H1 (cell line): ENCODE results near the gene SLC12A4. TPM values are rescaled to one million over a fixed set of nuclear protein-coding genes. Genes with fewer than 3 reads are reported as not detected.

ENCODE experiments used
- CTCF ChIA-PET: fragments of 300-600 bp; sonication (Branson Sonifier 250); formaldehyde crosslinking; loops from one replicate; lab custom pipeline; 2021; ENCODE audit not compliant: partially characterized antibody; lab: Charles Lee
- POLR2A ChIA-PET: fragments of 300-600 bp; sonication (Branson Sonifier 250); formaldehyde crosslinking; loops from one replicate; lab custom pipeline; 2021; ENCODE audit warnings: inconsistent platforms; ENCODE audit not compliant: partially characterized antibody; lab: Charles Lee
- DNase-seq, 2 experiments: peaks; one replicate each; pipeline versions ENCODE4 v3.0.0 to v3.0.0-alpha.2; 2010 to 2022; ENCODE audit warnings: low spot score in 2 of 2, low read depth in 1 of 2, mixed read lengths in 1 of 2
- FAIRE-seq: peaks from 2 replicates; lab custom pipeline; 2011; peaks lifted over from hg19 to GRCh38; lab: Jason Lieb, UNC
- H2AFZ ChIP-seq: 2 replicates; pipeline ENCODE4 v1.8.1; 2012; ENCODE audit warnings: low read length, inconsistent platforms
- H2AK5ac ChIP-seq: 2 replicates; pipeline ENCODE4 v1.6.1; 2013; ENCODE audit warnings: low read depth, low read length
- H2BK120ac ChIP-seq: replicated peaks from 2 replicates; pipeline ENCODE3; 2013; ENCODE audit warnings: low read depth, low read length, inconsistent platforms
- H2BK12ac ChIP-seq: 2 replicates; pipeline ENCODE4 v1.6.1; 2013; ENCODE audit warnings: low read depth, low read length
- H2BK15ac ChIP-seq: 2 replicates; pipeline ENCODE4 v1.6.1; 2013; ENCODE audit warnings: low read length
- H2BK20ac ChIP-seq: 2 replicates; pipeline ENCODE4 v1.6.1; 2013; ENCODE audit warnings: low read length
- H2BK5ac ChIP-seq: 2 replicates; pipeline ENCODE4 v1.6.1; 2013; ENCODE audit warnings: low read depth, low read length
- H3K14ac ChIP-seq: 2 replicates; pipeline ENCODE4 v1.6.1; 2013; ENCODE audit warnings: inconsistent platforms; ENCODE audit not compliant: insufficient read length
- H3K18ac ChIP-seq: 2 replicates; pipeline ENCODE4 v1.6.1; 2013; ENCODE audit warnings: low read length; ENCODE audit errors: extremely low read depth
- H3K23ac ChIP-seq: 2 replicates; pipeline ENCODE4 v1.6.1; 2013; ENCODE audit warnings: inconsistent platforms; ENCODE audit not compliant: insufficient read length
- H3K23me2 ChIP-seq: 2 replicates; pipeline ENCODE4 v1.6.1; 2013; ENCODE audit warnings: low read depth, low read length
- H3K27ac ChIP-seq: 2 replicates; pipeline ENCODE4 v1.6.1; 2011; ENCODE audit warnings: low read depth, low read length, inconsistent platforms
- H3K27me3 ChIP-seq, 4 experiments: replicated peaks in 1 of 4; 1 replicate in 1 of 4; 2 replicates in 3 of 4; pipeline versions ENCODE4 v1.6.1 to v1.8.1; 2011 to 2013; ENCODE audit warnings: low read length in 3 of 4, mild to moderate bottlenecking in 3 of 4, inconsistent platforms in 2 of 4, mixed read lengths in 2 of 4, moderate library complexity in 1 of 4; ENCODE audit not compliant: control insufficient read depth in 3 of 4, insufficient read depth in 3 of 4; ENCODE audit errors: extremely low read depth in 1 of 4
- H3K36me3 ChIP-seq, 4 experiments: 2 replicates each; pipeline versions ENCODE4 v1.6.1 to v1.8.1; 2011 to 2013; ENCODE audit warnings: mild to moderate bottlenecking in 4 of 4, low read length in 3 of 4, moderate library complexity in 2 of 4, control low read depth in 1 of 4, inconsistent platforms in 1 of 4; ENCODE audit not compliant: insufficient read depth in 4 of 4, control insufficient read depth in 2 of 4
- H3K4ac ChIP-seq: replicated peaks from 2 replicates; pipeline ENCODE3; 2013; ENCODE audit warnings: low read length, low read depth, mixed read lengths, inconsistent platforms; ENCODE audit not compliant: insufficient read length
- H3K4me1 ChIP-seq, 4 experiments: replicated peaks in 1 of 4; 1 replicate in 1 of 4; 2 replicates in 3 of 4; pipeline versions ENCODE4 v1.6.1 to v1.8.1; 2011 to 2013; ENCODE audit warnings: low read length in 3 of 4, inconsistent platforms in 2 of 4, mixed read lengths in 1 of 4; ENCODE audit not compliant: insufficient read depth in 4 of 4, control insufficient read depth in 3 of 4
- H3K4me2 ChIP-seq, 2 experiments: 2 replicates each; pipeline versions ENCODE4 v1.6.1 to v1.8.1; 2011 to 2013; ENCODE audit warnings: low read depth in 2 of 2, low read length in 2 of 2, control low read depth in 1 of 2, inconsistent platforms in 1 of 2, mild to moderate bottlenecking in 1 of 2; ENCODE audit not compliant: insufficient read depth in 1 of 2
- H3K4me3 ChIP-seq, 4 experiments: fragments of 200-600, 300-600 bp in 1 of 4; sonication (generic), shearing (Covaris generic), sonication (Bioruptor Twin) in 1 of 4; 2 replicates each; pipeline versions ENCODE4 v1.5.1 to v1.8.1; 2011 to 2016; ENCODE audit warnings: low read length in 4 of 4, low read depth in 3 of 4, control low read depth in 2 of 4, inconsistent platforms in 2 of 4, mild to moderate bottlenecking in 2 of 4, mixed read lengths in 1 of 4, moderate library complexity in 1 of 4; ENCODE audit not compliant: insufficient read depth in 2 of 4; ENCODE audit errors: extremely low read depth in 1 of 4
- H3K56ac ChIP-seq: replicated peaks from 2 replicates; pipeline ENCODE3; 2013; ENCODE audit warnings: low read depth, mild to moderate bottlenecking, mixed read lengths, low read length, inconsistent platforms; ENCODE audit not compliant: insufficient read length
- H3K79me1 ChIP-seq: 2 replicates; pipeline ENCODE4 v1.6.1; 2013; ENCODE audit warnings: low read depth, low read length, control low read depth
- H3K79me2 ChIP-seq, 2 experiments: 2 replicates each; pipeline versions ENCODE4 v1.6.1 to v1.8.1; 2012 to 2013; ENCODE audit warnings: low read length in 2 of 2, mild to moderate bottlenecking in 2 of 2, inconsistent platforms in 1 of 2; ENCODE audit not compliant: insufficient read depth in 2 of 2, control insufficient read depth in 1 of 2
- H3K9ac ChIP-seq, 4 experiments: replicated peaks in 1 of 4; 1 replicate in 1 of 4; 2 replicates in 3 of 4; pipeline versions ENCODE4 v1.6.1 to v1.8.1; 2011 to 2013; ENCODE audit warnings: low read depth in 3 of 4, low read length in 3 of 4, control low read depth in 2 of 4, mild to moderate bottlenecking in 2 of 4, moderate library complexity in 2 of 4, inconsistent platforms in 1 of 4; ENCODE audit errors: extremely low read depth in 1 of 4
- H3K9me3 ChIP-seq, 2 experiments: 2 replicates each; pipeline versions ENCODE4 v1.6.1 to v1.8.1; 2012 to 2013; ENCODE audit warnings: mild to moderate bottlenecking in 2 of 2, moderate library complexity in 2 of 2, control low read depth in 1 of 2, inconsistent platforms in 1 of 2, low read depth in 1 of 2, low read length in 1 of 2, mixed read lengths in 1 of 2; ENCODE audit not compliant: insufficient read depth in 2 of 2
- H4K20me1 ChIP-seq, 2 experiments: replicated peaks in 1 of 2; 2 replicates each; pipeline versions ENCODE3 to v1.8.1; 2011 to 2013; ENCODE audit warnings: inconsistent platforms in 2 of 2, low read length in 2 of 2, mild to moderate bottlenecking in 1 of 2; ENCODE audit not compliant: insufficient read depth in 2 of 2, control insufficient read depth in 1 of 2
- H4K5ac ChIP-seq: 2 replicates; pipeline ENCODE4 v1.6.1; 2013; ENCODE audit warnings: low read length, low read depth, mixed read lengths, inconsistent platforms; ENCODE audit not compliant: insufficient read length
- H4K8ac ChIP-seq: 2 replicates; pipeline ENCODE4 v1.8.0; 2013; ENCODE audit warnings: mild to moderate bottlenecking, moderate library complexity, low read length, inconsistent platforms; ENCODE audit not compliant: insufficient read depth; ENCODE audit errors: extremely low read depth
- H4K91ac ChIP-seq: replicated peaks from 2 replicates; pipeline ENCODE3; 2013; ENCODE audit warnings: low read length, mixed read lengths, inconsistent platforms; ENCODE audit not compliant: insufficient read length
- ASH2L ChIP-seq: fragments of 200-600, 300-600 bp; sonication (generic); IDR thresholded peaks from one replicate; pipeline ENCODE4 v1.7.1; 2017; ENCODE audit warnings: low read length
- BACH1 ChIP-seq: IDR thresholded peaks from 2 replicates; pipeline ENCODE4 v1.6.1; 2012; ENCODE audit warnings: low read length, improper control_type of control experiment
- BRCA1 ChIP-seq: IDR thresholded peaks from 2 replicates; pipeline ENCODE4 v1.6.1; 2012; ENCODE audit warnings: low read depth, low read length, improper control_type of control experiment
- CBX5 ChIP-seq: fragments of 300-800, 300-1000 bp; sonication (generic); IDR thresholded peaks from 2 replicates; pipeline ENCODE4 v1.7.1; 2016; ENCODE audit warnings: antibody characterized with exemption, low read length, low read depth
- KDM4A ChIP-seq: IDR thresholded peaks from one replicate; pipeline ENCODE4 v1.7.1; 2012; ENCODE audit warnings: low read depth, mild to moderate bottlenecking, moderate library complexity, low read length, inconsistent platforms; ENCODE audit not compliant: severe bottlenecking
- POLR2A ChIP-seq, 2 experiments: IDR thresholded peaks; 1 replicate in 1 of 2; 2 replicates in 1 of 2; pipeline ENCODE4 v1.6.1; 2011; ENCODE audit warnings: low read depth in 2 of 2, low read length in 2 of 2, mild to moderate bottlenecking in 2 of 2; ENCODE audit errors: control extremely low read depth in 1 of 2
- SP2 ChIP-seq: IDR thresholded peaks from 2 replicates; pipeline ENCODE4 v1.6.1; 2012; ENCODE audit warnings: mild to moderate bottlenecking, low read length, inconsistent platforms
- TAF7 ChIP-seq: optimal IDR thresholded peaks from 2 replicates; pipeline ENCODE3; 2011; ENCODE audit warnings: low read depth, mild to moderate bottlenecking, inconsistent platforms, low read length, moderate library complexity, borderline replicate concordance
- YY1 ChIP-seq: IDR thresholded peaks from 2 replicates; pipeline ENCODE4 v1.6.1; 2011; ENCODE audit warnings: low read depth, mild to moderate bottlenecking, low read length
- ZNF274 ChIP-seq: IDR thresholded peaks from 2 replicates; pipeline ENCODE4 v1.7.0; 2012; ENCODE audit warnings: low read length, borderline replicate concordance; ENCODE audit errors: extremely low read depth
- WGBS, 2 experiments: shearing (Covaris generic) in 1 of 2; methylation state at CpG; one replicate each; pipeline versions ENCODE4 v1.1.6 to v1.1.7; 2013 to 2015; ENCODE audit warnings: low lambda C conversion rate in 2 of 2, mixed read lengths in 2 of 2, inconsistent platforms in 1 of 2, low coverage in 1 of 2, missing lambda C conversion rate in 1 of 2; ENCODE audit not compliant: insufficient replicate concordance in 2 of 2, insufficient coverage in 1 of 2, insufficient read length in 1 of 2; ENCODE audit errors: extremely low coverage in 1 of 2, missing lambda C conversion rate in 1 of 2; 5-methylcytosine and 5-hydroxymethylcytosine counted together
- polyA plus RNA-seq, 7 experiments: library from polyadenylated mRNA; depleted of rRNA in 3 of 7; stranded (reverse) in 5 of 7; unstranded in 2 of 7; fragments of >200 nt in 5 of 7; fragments of 200-250 nt in 2 of 7; gene quantifications; 1 replicate in 5 of 7; 2 replicates in 1 of 7; 4 replicates in 1 of 7; pipeline versions ENCODE4 v1.2.1 to v1.2.3, GENCODE V29; 2011 to 2013; ENCODE audit warnings: missing spikeins in 2 of 7, mixed read lengths in 2 of 7
- total RNA-seq: library from RNA; stranded (reverse); fragmentation: NEBNext Ultra II Directional; extraction: Animal tissue kit (Norgen Biotek cat#: 25700); gene quantifications from 2 replicates; pipeline ENCODE4 v1.2.1, GENCODE V29; 2021
- TF ChIP-seq, protein P1 (sequence below): IDR thresholded peaks from 2 replicates; pipeline ENCODE4 v1.6.1; 2012; ENCODE audit warnings: inconsistent platforms

The SLC12A4 gene
- total and polyA plus RNA-seq, 2 of the 8 experiments (the other 6 are each of a cell fraction or from before 2014, with no cell fraction given): 41.3 to 49.3 TPM

DNA sequence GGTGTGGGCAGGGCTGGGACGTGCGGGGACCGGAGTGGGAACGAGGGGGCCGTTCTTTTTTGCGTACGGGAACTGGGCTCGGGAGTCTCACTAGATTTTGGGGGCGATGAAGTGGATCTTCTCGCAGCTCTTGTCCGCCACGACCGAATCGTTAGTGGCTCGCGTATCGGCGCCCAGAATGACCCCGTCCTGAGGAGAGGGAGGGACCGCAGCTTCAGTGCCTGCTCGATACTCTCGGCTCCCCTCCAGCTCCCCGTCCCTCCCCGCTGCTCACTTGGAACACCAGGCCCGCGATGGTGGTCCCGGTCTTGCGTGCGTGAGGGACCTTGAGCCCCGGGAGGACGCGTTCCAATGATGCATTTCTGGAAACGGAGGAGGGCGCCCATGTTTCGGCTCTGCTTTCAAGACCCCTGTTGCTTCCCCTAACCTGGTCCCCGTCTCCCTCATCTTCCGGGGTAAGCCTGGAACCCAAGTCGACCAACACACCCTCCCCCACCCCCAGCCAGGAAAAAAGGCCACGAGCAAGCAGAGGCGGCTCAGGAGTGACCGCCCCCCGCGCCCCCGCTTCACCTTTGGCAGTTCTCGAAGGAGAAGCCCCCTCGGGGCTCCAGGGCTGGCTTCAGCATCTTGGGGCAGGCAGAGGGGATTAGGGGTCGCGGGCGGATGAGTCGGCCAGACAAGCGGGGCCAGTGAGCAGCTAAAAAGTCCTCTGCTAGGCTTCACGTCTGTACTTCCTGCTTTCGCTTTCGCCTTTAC, 32.1 kb downstream of the SLC12A4 start, which contains the start of gene PSMB10:
TSS of gene PSMB10 (minus strand) at position 727 of the 756 bp plus-strand sequence. CDS start at position 626, 101 bp downstream.
- peaks cover 4% of the 10 kb centered on the region; the same call in 1 of the 2 replicates for H3K79me1 ChIP-seq
- peak within 1 kb of the TSS; percentile 37; the same call in 1 of the 2 replicates for H2AFZ ChIP-seq
- no peak within 1 kb of the TSS for H3K23ac ChIP-seq
- H2AK5ac ChIP-seq: 0 out of 2 replicates have a peak within 1 kb of the TSS, but pooled peaks have one; percentile 2
- no peaks in the 10 kb centered on the region for H3K27me3 ChIP-seq
- CTCF ChIA-PET: interaction anchor here (0.7 to 27.1 kb wide), 16 partner anchors 9 to 415 kb away, joined by 3 to 623 read pairs (median 4); partner anchors contain the start of genes EDC4, NRN1L and PSKH1
- peaks cover 0 to 15% (median 8%) of the 10 kb centered on the region in 4 experiments; a peak in 5 of 7 replicates for H3K4me1 ChIP-seq
- H3K23me2 ChIP-seq: peaks cover 18% of the 10 kb centered on the region
- no peak within 1 kb of the TSS for H2BK120ac ChIP-seq
- H2BK12ac ChIP-seq: peak within 1 kb of the TSS; percentile 90; the same call in 1 of the 2 replicates
- peak in 1 of 2 experiments; percentile 70 for DNase-seq
- peak within 1 kb of the TSS; percentile 98 for H4K91ac ChIP-seq
- no peaks in the 10 kb centered on the region for H3K36me3 ChIP-seq
- peak within 1 kb of the TSS; percentile 97 for H3K18ac ChIP-seq
- POLR2A ChIA-PET: interaction anchor here (0.6 to 4.2 kb wide), 33 partner anchors 8 to 300 kb away, joined by 3 to 47 read pairs (median 5); partner anchors contain the start of genes CENPT, DDX28, DPEP2 and DUS2
- H3K56ac ChIP-seq: peak within 1 kb of the TSS; percentile 93
- H3K79me2 ChIP-seq: 0 out of 4 replicates have a peak, but pooled peaks cover 0 to 3% of the 10 kb centered on the region in 2 experiments
- peak within 1 kb of the TSS; percentile 60 to 89 (median 70) for H3K9ac ChIP-seq
- H3K27ac ChIP-seq: peak within 1 kb of the TSS; percentile 74; the same call in 1 of the 2 replicates
- H4K20me1 ChIP-seq: peaks cover 0 to 15% of the 10 kb centered on the region in 2 experiments
- H3K4me2 ChIP-seq: peak within 1 kb of the TSS; percentile 96
- H4K5ac ChIP-seq: peak within 1 kb of the TSS; percentile 97
- H3K4ac ChIP-seq: peak within 1 kb of the TSS; percentile 99
- FAIRE-seq: no peak
- 4% methylated on average over 42 of the region's 54 CpGs; no CpG with 5 or more reads in 1 of the 2 experiments for WGBS, 2 experiments
- H3K14ac ChIP-seq: no peak within 1 kb of the TSS
- peak within 1 kb of the TSS; percentile 69 to 98 (median 92) for H3K4me3 ChIP-seq
- peak within 1 kb of the TSS; percentile 72 for H4K8ac ChIP-seq
- H2BK5ac ChIP-seq: peak within 1 kb of the TSS; percentile 93
- no peaks in the 10 kb centered on the region for H3K9me3 ChIP-seq
- H2BK15ac ChIP-seq: peak within 1 kb of the TSS; percentile 63; the same call in 1 of the 2 replicates
- H2BK20ac ChIP-seq: no peak within 1 kb of the TSS
- TF ChIP-seq ASH2L (peak; percentile 69), CBX5 (no peak), BACH1 (0 out of 2 replicates have a peak, but pooled peaks have one; percentile 1), ZNF274 (no peak), YY1 (0 out of 2 replicates have a peak, but pooled peaks have one; percentile 19), POLR2A (IDR thresholded peaks at IDR 0.05; ENCODE audit: control extremely low read depth in 1 of 2, low read depth in 2 of 2, low read length in 2 of 2) (peak in 1 of 2 experiments; percentile 4; a peak in 2 of 3 replicates), SP2 (no peak), KDM4A (peak; percentile 82), BRCA1 (no peak), TAF7 (peak; percentile 52)
- TF ChIP-seq, protein P1, sequence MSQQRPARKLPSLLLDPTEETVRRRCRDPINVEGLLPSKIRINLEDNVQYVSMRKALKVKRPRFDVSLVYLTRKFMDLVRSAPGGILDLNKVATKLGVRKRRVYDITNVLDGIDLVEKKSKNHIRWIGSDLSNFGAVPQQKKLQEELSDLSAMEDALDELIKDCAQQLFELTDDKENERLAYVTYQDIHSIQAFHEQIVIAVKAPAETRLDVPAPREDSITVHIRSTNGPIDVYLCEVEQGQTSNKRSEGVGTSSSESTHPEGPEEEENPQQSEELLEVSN: no peak
